HG02610 (cell line): Measurements from ENCODE around the gene TRIP10.

ENCODE experiments used
- ATAC-seq: cut with Tn5 transposase; IDR thresholded peaks from one replicate; pipeline ENCODE4 v1.9.1; 2021; ENCODE audit warnings: mild to moderate bottlenecking, moderate library complexity; ENCODE audit not compliant: unreplicated experiment

The TRIP10 gene

DNA sequence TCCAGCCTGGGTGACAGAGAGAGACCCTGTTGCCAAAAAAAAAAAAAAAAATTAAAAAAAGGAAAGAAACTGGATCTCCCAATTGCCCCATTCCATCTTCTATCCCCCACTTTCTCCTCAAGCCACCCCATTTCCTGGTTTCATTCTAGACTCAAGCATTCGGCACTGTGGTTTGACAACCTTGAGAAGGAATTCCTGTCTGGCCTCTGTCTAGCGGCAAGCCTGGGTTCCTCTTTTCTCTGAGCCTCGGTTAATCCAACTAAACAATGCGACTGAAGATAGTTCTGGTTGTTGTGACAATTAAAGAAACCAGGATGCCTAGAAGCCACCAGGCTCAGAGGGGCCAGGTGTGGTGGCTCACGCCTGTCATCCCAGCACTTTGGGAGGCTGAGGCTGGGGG is 15.7 kb upstream of the TRIP10 start:
- ATAC-seq = no peak

- no peak for ATAC-seq
Observed at GRCh38 chr19:6724631-6725492, 14.6 kb upstream of the TRIP10 start.

- no peak for ATAC-seq
Observed at GRCh38 chr19:6725513-6726231, 13.8 kb upstream of the TRIP10 start.

DNA sequence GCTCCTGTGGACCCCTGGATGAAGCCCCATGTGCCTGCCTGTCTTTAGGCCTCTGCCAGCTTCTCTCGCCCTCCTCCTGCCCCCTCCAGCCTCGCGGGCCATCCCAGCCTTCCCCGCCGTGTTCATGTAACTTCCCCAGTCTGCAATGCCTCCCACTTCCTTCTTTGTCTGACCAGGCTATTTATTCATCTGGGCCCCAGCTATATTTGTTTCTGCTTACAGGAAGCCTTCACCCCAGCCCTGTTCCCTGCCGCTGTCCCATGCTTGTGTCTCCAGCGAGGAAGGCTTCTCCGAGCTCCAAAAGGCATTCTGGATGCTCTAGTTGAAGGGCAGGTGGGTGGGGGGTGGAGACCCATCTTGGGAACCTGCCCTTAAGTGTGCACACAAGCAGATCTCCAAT is 11.1 kb upstream of the TRIP10 start:
- ATAC-seq = no peak

- no peak for ATAC-seq
Observed at GRCh38 chr19:6729573-6730152, 9.8 kb upstream of the TRIP10 start.

DNA sequence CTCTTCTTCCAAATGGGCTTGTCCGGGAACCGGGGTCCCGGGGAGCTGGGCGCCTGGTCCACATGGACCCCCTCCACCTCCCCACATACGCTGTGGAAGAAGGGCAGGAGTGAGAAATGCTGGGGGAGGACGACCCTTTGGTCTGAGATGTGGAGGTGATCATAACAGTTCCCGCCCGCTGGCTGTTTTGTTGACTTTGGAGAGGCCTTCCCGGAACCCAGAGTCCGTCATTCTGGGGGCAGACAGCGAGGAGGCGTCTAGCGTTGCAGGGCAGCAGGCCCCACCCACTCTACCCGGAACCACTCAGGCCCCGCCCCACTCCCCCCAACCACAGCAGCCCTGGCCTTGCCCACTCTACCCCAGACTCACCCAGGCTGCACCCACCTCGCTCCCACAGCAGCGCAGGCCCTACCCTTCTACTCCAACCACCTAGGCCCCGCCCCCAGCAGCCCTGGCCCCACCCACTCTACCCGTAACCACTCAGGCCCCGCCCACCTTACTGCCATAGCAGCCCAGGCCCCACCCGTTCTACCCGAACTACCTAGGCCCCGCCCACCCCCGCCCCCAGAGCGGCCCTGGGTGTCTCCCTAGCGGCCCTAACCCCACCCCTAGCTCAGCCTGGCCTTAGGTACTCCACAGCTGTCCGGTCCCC is 9.2 kb upstream of the TRIP10 start:
- ATAC-seq = no peak

DNA sequence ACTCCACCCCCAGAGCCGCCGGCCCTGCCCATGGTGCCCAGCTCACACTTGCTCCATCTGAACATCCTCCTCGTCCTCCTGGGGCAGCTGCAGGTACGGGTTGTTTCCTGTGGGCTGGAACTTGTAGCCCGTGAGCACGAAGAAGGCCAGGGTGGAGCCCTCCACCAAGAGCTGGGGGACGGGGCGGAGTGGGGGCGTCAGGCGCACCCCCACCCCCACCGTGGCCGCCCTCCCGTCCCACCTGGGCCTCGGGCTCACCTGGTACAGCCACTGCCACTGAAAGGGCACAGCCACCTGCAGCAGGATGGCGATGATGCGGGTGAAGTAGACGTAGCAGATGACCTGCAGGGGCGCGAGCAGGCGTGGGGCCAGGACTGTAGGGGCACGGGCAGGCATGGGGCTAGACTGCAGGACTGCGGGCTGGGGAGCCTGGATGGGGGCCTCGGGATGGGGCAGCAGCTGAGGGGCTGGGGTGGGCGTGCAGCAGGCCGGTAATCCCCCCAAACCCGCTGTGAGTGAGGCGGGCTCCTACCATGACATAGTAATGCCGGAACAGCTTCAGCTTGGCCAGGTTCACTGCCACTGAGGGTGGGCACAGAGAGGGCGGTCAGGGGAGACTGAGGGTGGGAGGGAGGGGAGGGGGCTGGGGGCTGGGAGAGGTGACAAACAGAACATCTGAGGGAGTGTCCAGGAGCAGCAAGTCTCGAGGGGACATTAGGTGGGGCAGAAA is 8.4 kb upstream of the TRIP10 start:
- ATAC-seq = no peak

DNA sequence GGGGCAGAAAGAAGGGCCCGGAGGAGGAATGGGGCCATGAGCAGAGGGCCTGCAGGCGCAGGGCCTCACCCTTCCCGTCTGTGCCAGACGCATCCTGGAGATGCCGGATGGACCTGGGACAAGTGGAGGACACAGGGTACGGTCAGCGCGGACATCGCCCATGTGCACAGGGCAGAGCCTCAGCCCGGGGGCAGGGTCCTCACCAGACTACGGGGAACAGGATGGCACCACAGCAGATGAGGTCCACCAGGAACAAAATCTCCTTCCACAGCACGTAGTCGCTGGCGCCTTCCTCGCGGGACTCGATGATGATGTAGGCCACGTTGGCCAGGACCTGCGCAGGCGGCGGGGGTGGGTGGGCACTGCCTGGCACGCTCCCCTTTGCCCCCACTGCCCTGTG is 7.7 kb upstream of the TRIP10 start:
- no peak for ATAC-seq

GRCh38 chr19:6732803-6733337 is 6.6 kb upstream of the TRIP10 start:
- no peak for ATAC-seq

DNA sequence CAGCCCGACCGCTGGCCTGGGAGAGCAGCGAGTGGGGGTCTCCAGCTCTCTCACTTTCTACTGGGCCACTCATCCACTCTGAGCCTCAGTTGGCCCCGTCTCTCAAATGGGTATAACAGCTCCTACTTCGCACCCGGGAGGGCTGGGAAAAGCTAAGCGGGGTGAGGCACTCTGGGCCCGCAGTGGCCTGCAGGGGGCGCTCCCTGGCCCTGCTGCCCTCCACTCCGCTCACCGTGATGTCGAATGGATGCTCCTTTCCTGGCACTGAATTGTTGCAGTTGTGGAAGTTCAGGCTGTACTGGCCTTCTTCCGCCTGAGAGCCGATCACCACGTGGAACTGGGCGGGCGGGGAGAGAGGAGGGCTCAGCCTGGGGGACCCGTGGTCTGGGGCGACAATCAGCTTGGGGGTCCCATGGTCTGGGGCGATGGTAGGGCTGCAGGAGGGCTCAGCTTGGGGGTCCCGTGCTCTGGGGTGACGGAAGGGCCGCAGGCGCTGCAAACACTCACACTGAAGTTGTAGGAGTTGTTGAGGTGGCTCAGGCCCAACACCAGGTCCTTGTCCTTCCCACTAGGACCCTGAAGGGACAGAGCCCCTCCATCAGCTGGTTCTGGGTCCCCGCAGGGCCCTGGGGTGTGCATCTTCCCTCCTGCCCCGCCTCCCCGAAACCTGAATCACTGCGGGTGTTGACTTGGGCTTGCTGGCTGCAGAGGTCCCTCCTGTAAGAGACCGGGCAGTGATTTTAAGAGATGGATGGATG is 6.0 kb upstream of the TRIP10 start:
- ATAC-seq = no peak

GRCh38 chr19:6734096-6734696 is 5.3 kb upstream of the TRIP10 start:
- no peak for ATAC-seq

DNA sequence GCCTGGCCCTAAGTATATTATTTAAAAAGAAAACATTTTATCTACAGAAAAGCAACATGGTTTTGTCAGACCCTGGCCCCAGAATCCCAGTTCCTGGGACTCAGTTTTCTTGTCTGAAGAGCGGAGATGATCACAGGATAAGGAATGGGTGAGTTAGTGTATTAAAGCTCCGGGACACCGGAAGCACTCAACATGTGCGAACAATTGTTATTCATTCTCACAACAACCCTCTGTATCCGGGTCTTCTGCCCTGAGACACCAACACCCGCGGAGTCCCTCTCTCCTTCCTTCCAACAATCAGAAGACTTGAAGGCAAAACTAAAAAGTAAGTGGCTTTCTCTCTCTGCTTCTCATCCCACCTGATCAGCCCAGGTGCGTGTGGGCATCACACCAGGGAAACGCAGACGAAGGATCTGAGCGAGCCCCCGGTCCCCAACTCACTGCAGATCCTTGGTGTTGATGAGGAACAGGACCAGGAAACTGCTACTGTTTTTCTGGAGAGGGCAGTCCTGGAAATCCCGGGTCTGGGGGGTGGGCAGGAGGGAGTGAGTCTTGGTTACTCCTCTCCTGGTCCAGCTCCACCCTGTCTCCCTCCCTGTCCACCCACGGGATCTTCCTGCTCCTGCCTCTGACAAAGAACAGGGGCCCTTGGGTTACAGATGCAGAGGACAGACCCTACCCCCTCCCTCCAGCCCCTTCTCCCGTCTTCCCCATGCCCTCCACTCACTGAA is 4.1 kb upstream of the TRIP10 start:
- ATAC-seq = no peak

DNA sequence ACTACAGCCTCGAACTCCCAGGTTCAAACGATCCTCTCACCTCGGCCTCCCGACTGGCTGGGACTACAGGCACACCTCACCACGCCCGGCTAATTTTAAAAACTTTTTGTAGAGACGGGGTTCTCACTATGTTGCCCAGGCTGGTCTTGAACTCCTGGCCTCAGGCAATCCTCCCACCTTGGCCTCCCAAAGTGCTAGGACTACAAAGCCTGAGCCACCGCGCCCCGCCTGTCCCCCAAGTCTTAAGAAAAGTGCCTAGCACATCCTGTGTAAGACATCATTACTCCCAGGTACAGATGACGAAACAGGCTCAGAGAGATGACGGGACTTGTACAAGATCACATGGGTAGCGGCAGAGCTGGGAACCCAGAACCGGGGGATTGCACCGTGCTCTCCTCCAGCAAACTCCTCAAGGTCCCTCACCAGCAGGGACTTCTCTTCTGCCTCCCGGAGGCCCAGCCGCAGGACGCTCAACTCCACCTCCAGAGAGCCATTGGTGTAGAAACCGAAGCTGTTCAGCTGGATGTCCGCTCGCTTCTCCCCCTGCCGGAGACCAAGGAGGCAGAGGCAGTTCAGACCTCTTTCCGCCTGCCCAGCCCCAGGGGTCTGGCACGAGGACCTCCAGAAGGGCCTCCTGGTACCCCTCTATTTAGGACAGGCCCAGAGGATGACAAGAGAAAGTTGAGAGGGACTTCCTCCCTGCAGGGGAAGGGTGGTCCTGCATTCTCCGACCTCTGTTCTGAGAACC is 3.1 kb upstream of the TRIP10 start:
- no peak for ATAC-seq

DNA sequence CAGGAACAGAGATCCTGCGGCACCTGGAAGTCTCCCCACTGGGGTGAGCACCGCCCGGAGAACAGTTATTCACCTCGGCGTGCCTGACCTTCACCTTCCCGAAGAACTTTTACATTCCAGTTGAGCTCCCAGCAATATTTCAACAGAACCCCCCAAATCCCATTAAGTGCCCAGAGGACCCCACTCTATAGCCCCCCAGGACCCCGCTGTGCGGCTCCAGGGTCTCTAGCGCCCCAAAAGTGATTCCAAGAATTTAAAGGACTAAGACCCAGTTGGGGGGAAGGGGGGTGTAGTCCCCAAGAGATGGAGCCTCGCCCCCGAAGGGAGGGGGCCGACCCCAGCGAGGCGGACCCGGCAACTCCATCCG is 2.6 kb upstream of the TRIP10 start:
- ATAC-seq = no peak

GRCh38 chr19:6737284-6737872 is 2.1 kb upstream of the TRIP10 start, which contains the start of gene GPR108:
Gene GPR108 (minus strand): TSS chr19:6737580. CDS start chr19:6737576, 4 bp downstream.
- peak; percentile 61 for ATAC-seq

GRCh38 chr19:6737873-6738786 is 1.4 kb upstream of the TRIP10 start:
- ATAC-seq = no peak
